Peyer's patch (tissue), 4 donors: ENCODE data around the gene ZNF628. TPM values are rescaled to one million over a fixed set of nuclear protein-coding genes. Genes with fewer than 3 reads are reported as not detected.

Experiments
- DNase-seq, 3 donors: peaks; one replicate each; pipeline ENCODE4 v3.0.0-alpha.2; 2017 to 2019
- H3K27ac ChIP-seq, 4 donors: fragments of 200-600 bp; sonication (generic); one replicate each; pipeline ENCODE4 v1.5.1; 2016 to 2019
- H3K27me3 ChIP-seq, 2 donors: fragments of 200-600 bp; sonication (generic); one replicate each; pipeline ENCODE4 v1.5.1; 2019
- H3K36me3 ChIP-seq, 3 donors: fragments of 200-600 bp; sonication (generic); one replicate each; pipeline ENCODE4 v1.5.1; 2016 to 2019
- H3K4me1 ChIP-seq, 4 donors: fragments of 200-600 bp; sonication (generic); one replicate each; pipeline ENCODE4 v1.5.1; 2016 to 2019
- H3K4me3 ChIP-seq, 4 donors: fragments of 200-600 bp; sonication (generic); 1 replicate in 3 of 4; 2 replicates in 1 of 4; pipeline ENCODE4 v1.5.1; 2016 to 2019; ENCODE audit warnings: mild to moderate bottlenecking in 1 of 4
- H3K9me3 ChIP-seq, 4 donors: fragments of 200-600 bp; sonication (generic); one replicate each; pipeline ENCODE4 v1.5.1; 2016 to 2019; ENCODE audit warnings: mild to moderate bottlenecking in 1 of 4
- POLR2A ChIP-seq, 2 donors: fragments of 450-650 bp; IDR thresholded peaks; one replicate each; pipeline ENCODE4 v1.5.1; 2017; ENCODE audit warnings: antibody characterized with exemption in 2 of 2, mild to moderate bottlenecking in 2 of 2, moderate library complexity in 2 of 2
- total RNA-seq, 4 donors: library from RNA; depleted of rRNA; stranded (reverse); fragments of >200 nt; gene quantifications; one replicate each; pipeline ENCODE4 v1.1.0, GENCODE V29; 2016
- TF ChIP-seq, protein P1 (sequence below), 6 experiments: fragments of 450-650 bp in 4 of 6; fragments of 200-600 bp in 2 of 6; sonication (generic) in 1 of 6; IDR thresholded peaks; one replicate each; pipeline ENCODE4 v1.5.1; 2017 to 2019; ENCODE audit warnings: antibody characterized with exemption in 6 of 6, mild to moderate bottlenecking in 3 of 6, moderate library complexity in 1 of 6

The ZNF628 gene
- total RNA-seq, 4 donors from 2014 or later: 10.1 to 47.0 (median 15.5) TPM

DNA sequence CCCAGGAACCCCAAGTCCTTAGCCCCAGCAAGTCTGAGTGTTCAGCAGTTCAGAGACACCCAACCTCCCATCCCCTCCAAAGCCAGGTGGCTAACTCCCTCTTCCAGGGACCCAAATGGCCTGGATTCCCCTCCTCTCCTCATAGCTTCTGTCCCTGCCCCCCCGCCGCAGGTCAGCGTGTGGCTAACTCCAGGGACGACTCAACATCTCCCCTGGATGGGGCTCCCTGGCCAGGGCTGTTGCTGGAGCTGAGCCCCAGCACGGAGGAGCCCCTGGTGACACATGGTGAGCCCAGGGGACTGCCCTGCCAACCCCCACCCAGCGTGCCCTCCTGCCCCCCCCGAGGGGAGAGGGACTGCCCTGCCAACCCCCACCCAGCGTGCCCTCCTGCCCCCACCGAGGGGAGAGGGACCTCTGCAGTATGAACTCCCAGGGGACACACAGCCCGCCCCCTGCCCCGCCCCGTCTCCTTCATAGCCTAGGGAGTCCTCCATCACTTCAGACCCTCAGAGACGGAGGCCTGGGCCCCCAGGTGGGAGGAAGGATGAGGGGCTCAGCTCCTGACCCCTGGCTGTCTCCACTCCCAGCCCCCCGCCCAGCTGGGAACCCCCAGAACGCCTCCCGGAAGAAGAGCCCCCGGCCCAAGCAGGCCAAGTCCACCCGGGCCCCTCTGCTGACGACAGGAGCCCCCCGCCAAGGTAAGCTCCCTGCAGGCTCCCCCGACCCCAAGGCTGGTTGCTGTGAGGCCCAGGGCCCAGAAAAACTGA lies 13.5 kb downstream of the ZNF628 start:
- DNase-seq: no peak
- H3K9me3 ChIP-seq: no peaks in the 10 kb centered on the region
- H3K4me1 ChIP-seq: peaks cover 0 to 30% (median 2%) of the 10 kb centered on the region in 4 donors
- TF ChIP-seq, protein P1, sequence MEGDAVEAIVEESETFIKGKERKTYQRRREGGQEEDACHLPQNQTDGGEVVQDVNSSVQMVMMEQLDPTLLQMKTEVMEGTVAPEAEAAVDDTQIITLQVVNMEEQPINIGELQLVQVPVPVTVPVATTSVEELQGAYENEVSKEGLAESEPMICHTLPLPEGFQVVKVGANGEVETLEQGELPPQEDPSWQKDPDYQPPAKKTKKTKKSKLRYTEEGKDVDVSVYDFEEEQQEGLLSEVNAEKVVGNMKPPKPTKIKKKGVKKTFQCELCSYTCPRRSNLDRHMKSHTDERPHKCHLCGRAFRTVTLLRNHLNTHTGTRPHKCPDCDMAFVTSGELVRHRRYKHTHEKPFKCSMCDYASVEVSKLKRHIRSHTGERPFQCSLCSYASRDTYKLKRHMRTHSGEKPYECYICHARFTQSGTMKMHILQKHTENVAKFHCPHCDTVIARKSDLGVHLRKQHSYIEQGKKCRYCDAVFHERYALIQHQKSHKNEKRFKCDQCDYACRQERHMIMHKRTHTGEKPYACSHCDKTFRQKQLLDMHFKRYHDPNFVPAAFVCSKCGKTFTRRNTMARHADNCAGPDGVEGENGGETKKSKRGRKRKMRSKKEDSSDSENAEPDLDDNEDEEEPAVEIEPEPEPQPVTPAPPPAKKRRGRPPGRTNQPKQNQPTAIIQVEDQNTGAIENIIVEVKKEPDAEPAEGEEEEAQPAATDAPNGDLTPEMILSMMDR (IDR thresholded peaks at IDR 0.05): no peak
- no peak for TF ChIP-seq POLR2A (IDR thresholded peaks at IDR 0.05)
- H3K27me3 ChIP-seq: no peaks in the 10 kb centered on the region
- peak overlapping the region in 1 of 4 donors; percentile 52 for H3K27ac ChIP-seq
- no peak overlapping the region for H3K4me3 ChIP-seq
- H3K36me3 ChIP-seq: no peaks in the 10 kb centered on the region

- H3K27me3 ChIP-seq: no peaks in the 10 kb centered on the region
- H3K27ac ChIP-seq: peak overlapping the region in 1 of 4 donors; percentile 31
- no peaks in the 10 kb centered on the region for H3K36me3 ChIP-seq
- no peak for TF ChIP-seq POLR2A (IDR thresholded peaks at IDR 0.05)
- TF ChIP-seq, protein P1 (IDR thresholded peaks at IDR 0.05): no peak
- peaks cover 0 to 23% (median 0%) of the 10 kb centered on the region in 4 donors for H3K4me1 ChIP-seq
- no peak for DNase-seq
- H3K9me3 ChIP-seq: no peaks in the 10 kb centered on the region
- no peak overlapping the region for H3K4me3 ChIP-seq
Observed at GRCh38 chr19:55490478-55491432, 14.3 kb downstream of the ZNF628 start.

GRCh38 chr19:55491546-55492360 lies 15.3 kb downstream of the ZNF628 start:
- peak overlapping the region in 1 of 4 donors; percentile 31 for H3K27ac ChIP-seq
- no peaks in the 10 kb centered on the region for H3K9me3 ChIP-seq
- H3K36me3 ChIP-seq: no peaks in the 10 kb centered on the region
- TF ChIP-seq, protein P1 (IDR thresholded peaks at IDR 0.05): no peak
- no peak for TF ChIP-seq POLR2A (IDR thresholded peaks at IDR 0.05)
- no peak for DNase-seq
- H3K4me3 ChIP-seq: no peak overlapping the region
- H3K27me3 ChIP-seq: no peaks in the 10 kb centered on the region
- H3K4me1 ChIP-seq: peaks cover 0 to 13% (median 0%) of the 10 kb centered on the region in 4 donors

DNA sequence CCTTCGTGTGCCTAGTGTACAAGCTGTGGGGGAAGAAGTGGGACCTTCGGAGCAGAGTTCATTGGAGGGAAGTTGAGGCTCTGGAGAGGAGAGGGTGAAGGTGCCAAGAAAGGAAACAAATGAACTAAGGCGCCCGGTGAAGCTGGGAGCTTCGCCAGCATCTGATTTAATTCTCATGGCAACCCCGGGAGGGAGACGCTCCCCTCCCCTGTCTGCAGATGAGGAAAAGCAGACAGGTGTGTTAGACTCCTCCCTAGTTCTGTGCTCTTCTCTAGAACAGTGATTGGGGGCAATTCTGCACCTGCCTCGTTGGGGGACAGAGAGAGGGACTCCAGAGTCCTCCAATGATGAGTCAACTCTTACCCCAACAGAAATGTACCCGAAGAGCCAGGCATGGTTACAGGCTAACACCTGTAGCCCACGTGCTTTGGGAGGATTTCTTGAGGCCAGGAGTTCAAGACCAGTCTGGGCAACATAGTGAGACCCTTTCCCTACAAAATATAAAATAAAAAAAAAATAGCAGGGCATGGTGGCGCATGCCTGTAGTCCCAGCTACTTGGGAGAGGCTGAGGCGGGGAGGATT lies 16.0 kb downstream of the ZNF628 start:
- H3K4me1 ChIP-seq: peaks cover 0 to 6% (median 0%) of the 10 kb centered on the region in 4 donors
- TF ChIP-seq, protein P1 (IDR thresholded peaks at IDR 0.05): no peak
- no peak for TF ChIP-seq POLR2A (IDR thresholded peaks at IDR 0.05)
- no peak overlapping the region for H3K4me3 ChIP-seq
- H3K9me3 ChIP-seq: no peaks in the 10 kb centered on the region
- no peak for DNase-seq
- H3K27me3 ChIP-seq: no peaks in the 10 kb centered on the region
- no peaks in the 10 kb centered on the region for H3K36me3 ChIP-seq
- H3K27ac ChIP-seq: no peak overlapping the region
